ENCODE data around the gene SLC25A19.

DNA sequence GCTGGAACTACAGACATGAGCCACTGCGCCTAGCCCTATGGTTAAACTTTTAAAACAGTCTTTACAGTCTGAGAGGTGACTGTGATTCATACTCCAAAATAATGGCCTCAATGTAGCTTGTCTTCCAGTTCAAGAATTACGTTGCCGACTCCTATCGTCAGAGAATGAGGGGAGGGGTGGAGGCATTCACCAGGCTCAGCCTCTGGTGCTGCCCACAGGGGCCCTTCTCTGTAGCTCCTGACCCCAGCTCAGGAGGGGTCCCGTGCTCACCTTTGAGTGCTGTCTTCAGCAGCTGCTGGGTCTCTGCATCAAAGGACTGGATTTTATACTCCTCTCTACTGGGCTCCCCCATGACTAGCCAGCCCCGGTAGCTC is 19.4 kb downstream of the SLC25A19 start:
- TF ChIP-seq POLR2A (IDR thresholded peaks at IDR 0.05; ENCODE audit: low read length) (no peak), GATA1 (IDR thresholded peaks at IDR 0.05; ENCODE audit: low read depth, low read length) (no peak)
